Neural progenitor cell (in vitro differentiated cells): ENCODE measurements around the gene GOPC.

Experiments used
- EZH2phosphoT487 ChIP-seq: fragments of 200-600 bp; sonication (generic); IDR thresholded peaks from 2 replicates; pipeline ENCODE4 v1.6.1; 2017; ENCODE audit warnings: antibody characterized with exemption
- TF ChIP-seq, protein P1 (sequence below): fragments of 200-600 bp; sonication (generic); IDR thresholded peaks from 2 replicates; pipeline ENCODE4 v1.5.1; 2017; ENCODE audit warnings: antibody characterized with exemption, mild to moderate bottlenecking

DNA sequence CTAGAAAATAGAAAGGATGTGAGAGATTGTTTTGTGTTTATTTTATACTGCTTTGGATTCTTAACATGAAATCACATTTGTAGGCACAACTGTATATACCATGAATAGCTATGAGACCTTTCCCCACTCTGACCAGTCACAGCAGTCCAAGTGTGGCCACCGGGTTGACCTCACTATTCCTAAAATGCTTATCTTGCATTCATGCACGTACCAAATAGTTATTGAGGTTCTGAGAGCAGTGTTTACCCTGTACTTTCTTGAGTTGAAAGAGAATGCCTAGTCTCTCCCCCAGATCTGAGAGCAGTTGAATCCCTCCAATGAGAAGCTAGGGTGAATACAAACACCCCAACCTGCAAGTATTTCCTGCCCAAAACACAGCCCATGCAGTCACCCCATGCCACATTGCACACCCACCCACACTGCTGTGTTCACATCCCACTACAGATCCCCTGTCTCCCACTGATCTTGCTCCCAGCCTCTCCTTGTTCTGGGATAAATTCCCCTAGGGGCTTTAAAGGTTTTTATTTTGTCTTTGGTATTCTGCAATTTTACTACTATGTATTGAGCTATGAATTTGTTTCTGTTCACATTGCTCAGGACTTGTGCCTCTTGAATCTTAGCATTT, 51.6 kb downstream of the GOPC start:
- TF ChIP-seq, protein P1, sequence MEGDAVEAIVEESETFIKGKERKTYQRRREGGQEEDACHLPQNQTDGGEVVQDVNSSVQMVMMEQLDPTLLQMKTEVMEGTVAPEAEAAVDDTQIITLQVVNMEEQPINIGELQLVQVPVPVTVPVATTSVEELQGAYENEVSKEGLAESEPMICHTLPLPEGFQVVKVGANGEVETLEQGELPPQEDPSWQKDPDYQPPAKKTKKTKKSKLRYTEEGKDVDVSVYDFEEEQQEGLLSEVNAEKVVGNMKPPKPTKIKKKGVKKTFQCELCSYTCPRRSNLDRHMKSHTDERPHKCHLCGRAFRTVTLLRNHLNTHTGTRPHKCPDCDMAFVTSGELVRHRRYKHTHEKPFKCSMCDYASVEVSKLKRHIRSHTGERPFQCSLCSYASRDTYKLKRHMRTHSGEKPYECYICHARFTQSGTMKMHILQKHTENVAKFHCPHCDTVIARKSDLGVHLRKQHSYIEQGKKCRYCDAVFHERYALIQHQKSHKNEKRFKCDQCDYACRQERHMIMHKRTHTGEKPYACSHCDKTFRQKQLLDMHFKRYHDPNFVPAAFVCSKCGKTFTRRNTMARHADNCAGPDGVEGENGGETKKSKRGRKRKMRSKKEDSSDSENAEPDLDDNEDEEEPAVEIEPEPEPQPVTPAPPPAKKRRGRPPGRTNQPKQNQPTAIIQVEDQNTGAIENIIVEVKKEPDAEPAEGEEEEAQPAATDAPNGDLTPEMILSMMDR: no peak
- no peak for TF ChIP-seq EZH2phosphoT487
